H1 (cell line): ENCODE data around the gene APOL5.

Experiments
- CTCF ChIP-seq, 3 experiments: IDR thresholded peaks; 1 replicate in 2 of 3; 2 replicates in 1 of 3; pipeline versions ENCODE4 v1.5.1 to v1.6.1; 2011; ENCODE audit warnings: low read length in 3 of 3, mild to moderate bottlenecking in 3 of 3, inconsistent platforms in 2 of 3, low read depth in 1 of 3, moderate library complexity in 1 of 3; ENCODE audit not compliant: insufficient read depth in 1 of 3; ENCODE audit errors: control extremely low read depth in 1 of 3
- JUND ChIP-seq: IDR thresholded peaks from 2 replicates; pipeline ENCODE4 v1.6.1; 2011; ENCODE audit warnings: mild to moderate bottlenecking, improper control_type of control experiment, low read length
- POLR2A ChIP-seq, 2 experiments: IDR thresholded peaks; 1 replicate in 1 of 2; 2 replicates in 1 of 2; pipeline ENCODE4 v1.6.1; 2011; ENCODE audit warnings: low read depth in 2 of 2, low read length in 2 of 2, mild to moderate bottlenecking in 2 of 2; ENCODE audit errors: control extremely low read depth in 1 of 2

GRCh38 chr22:35733036-35733435 lies 15.4 kb downstream of the APOL5 start:
- TF ChIP-seq CTCF (IDR thresholded peaks at IDR 0.05; ENCODE audit: control extremely low read depth in 1 of 3, insufficient read depth in 1 of 3, low read depth in 1 of 3, low read length in 3 of 3) (no peak), POLR2A (IDR thresholded peaks at IDR 0.05; ENCODE audit: control extremely low read depth in 1 of 2, low read depth in 2 of 2, low read length in 2 of 2) (no peak), JUND (no peak)
